ENCODE data around the gene NDUFB2. TPM values are rescaled to one million over a fixed set of nuclear protein-coding genes. Genes with fewer than 3 reads are reported as not detected.
A peak's percentile ranks its signal among the peaks of the same experiment; 100 is the strongest.

NDUFB2 gene
- total RNA-seq, 2 donors from 2014 or later = 180 to 202 TPM

DNA sequence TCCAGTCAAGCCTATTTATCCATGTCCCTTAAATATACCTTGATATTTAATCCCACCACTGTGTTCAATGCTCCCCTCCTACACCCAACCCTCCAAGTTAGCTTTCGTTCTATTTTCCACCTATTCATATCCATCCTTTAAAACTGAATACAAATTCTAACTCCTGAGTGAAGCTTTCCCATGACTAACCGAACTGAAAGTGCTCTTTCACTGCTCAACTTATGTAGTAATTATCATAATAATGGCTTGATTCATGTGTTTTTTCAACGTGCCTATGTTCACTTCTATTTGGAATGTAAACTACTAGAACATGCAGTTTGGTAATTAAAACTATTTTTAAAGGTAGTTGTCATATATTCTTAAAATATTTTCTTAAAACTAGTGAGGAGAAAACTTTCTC, 58.0 kb downstream of the NDUFB2 start:
- Histone ChIP-seq H3K27me3 (ENCODE audit: control insufficient read depth, insufficient read depth, low read length, poor library complexity, severe bottlenecking) (no peaks in the 10 kb centered on the region), H3K36me3 (ENCODE audit: control insufficient read depth, insufficient read depth, low read length) (peaks cover 11% of the 10 kb centered on the region), H3K4me3 (ENCODE audit: low read length) (no peak overlapping the region), H3K27ac (ENCODE audit: low read depth, low read length) (no peak overlapping the region), H3K4me1 (ENCODE audit: control insufficient read depth, insufficient read depth, low read length) (peaks cover 7% of the 10 kb centered on the region), H3K9me3 (ENCODE audit: control insufficient read depth, low read length) (peaks cover under 1% of the 10 kb centered on the region), H3K9ac (ENCODE audit: extremely low read depth, low read length, poor library complexity, severe bottlenecking) (no peak overlapping the region)
- Mint-ChIP-seq H3K4me1 (peaks cover 14% of the 10 kb centered on the region), H3K4me3 (no peak overlapping the region), H3K9me3 (no peaks in the 10 kb centered on the region), H3K27ac (peak overlapping the region; percentile 49), H3K27me3 (ENCODE audit: insufficient read depth) (no peaks in the 10 kb centered on the region), H3K36me3 (ENCODE audit: low read depth) (peaks cover 14% of the 10 kb centered on the region)
- TF ChIP-seq, protein P1, sequence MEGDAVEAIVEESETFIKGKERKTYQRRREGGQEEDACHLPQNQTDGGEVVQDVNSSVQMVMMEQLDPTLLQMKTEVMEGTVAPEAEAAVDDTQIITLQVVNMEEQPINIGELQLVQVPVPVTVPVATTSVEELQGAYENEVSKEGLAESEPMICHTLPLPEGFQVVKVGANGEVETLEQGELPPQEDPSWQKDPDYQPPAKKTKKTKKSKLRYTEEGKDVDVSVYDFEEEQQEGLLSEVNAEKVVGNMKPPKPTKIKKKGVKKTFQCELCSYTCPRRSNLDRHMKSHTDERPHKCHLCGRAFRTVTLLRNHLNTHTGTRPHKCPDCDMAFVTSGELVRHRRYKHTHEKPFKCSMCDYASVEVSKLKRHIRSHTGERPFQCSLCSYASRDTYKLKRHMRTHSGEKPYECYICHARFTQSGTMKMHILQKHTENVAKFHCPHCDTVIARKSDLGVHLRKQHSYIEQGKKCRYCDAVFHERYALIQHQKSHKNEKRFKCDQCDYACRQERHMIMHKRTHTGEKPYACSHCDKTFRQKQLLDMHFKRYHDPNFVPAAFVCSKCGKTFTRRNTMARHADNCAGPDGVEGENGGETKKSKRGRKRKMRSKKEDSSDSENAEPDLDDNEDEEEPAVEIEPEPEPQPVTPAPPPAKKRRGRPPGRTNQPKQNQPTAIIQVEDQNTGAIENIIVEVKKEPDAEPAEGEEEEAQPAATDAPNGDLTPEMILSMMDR (conservative IDR thresholded peaks at IDR 0.05) = no peak
- no peak for DNase-seq
- WGBS, 2 experiments (ENCODE audit: insufficient coverage in 1 of 2, insufficient read length in 1 of 2) = 55% methylated on average over 3 of the region's 3 CpGs; no CpG with 5 or more reads in 1 of the 2 experiments

Other genes starting within 250 kb of the NDUFB2 start
- 100 to 1,000 TPM; 135 to 163 TPM for gene MKRN1, start 217.2 kb upstream of the NDUFB2 start, total RNA-seq
- gene DENND2A, start 55.9 kb upstream of the NDUFB2 start, total RNA-seq = 10 to 100 TPM; 28.5 to 40.6 TPM
- 10 to 100 TPM; 13.5 to 17.8 TPM for gene ADCK2, start 23.8 kb upstream of the NDUFB2 start, total RNA-seq
- gene BRAF, start 228.2 kb downstream of the NDUFB2 start, total RNA-seq = 10 to 100 TPM; 45.7 to 46.7 TPM

Measured in endodermal cell (in vitro differentiated cells).